ENCODE data around the gene CLTCL1. TPM values are rescaled to one million over a fixed set of nuclear protein-coding genes. Genes with fewer than 3 reads are reported as not detected.

CLTCL1 gene
- total and polyA plus RNA-seq, 10 donors, result 1.0 to 12.4 (median 6.1) TPM

DNA sequence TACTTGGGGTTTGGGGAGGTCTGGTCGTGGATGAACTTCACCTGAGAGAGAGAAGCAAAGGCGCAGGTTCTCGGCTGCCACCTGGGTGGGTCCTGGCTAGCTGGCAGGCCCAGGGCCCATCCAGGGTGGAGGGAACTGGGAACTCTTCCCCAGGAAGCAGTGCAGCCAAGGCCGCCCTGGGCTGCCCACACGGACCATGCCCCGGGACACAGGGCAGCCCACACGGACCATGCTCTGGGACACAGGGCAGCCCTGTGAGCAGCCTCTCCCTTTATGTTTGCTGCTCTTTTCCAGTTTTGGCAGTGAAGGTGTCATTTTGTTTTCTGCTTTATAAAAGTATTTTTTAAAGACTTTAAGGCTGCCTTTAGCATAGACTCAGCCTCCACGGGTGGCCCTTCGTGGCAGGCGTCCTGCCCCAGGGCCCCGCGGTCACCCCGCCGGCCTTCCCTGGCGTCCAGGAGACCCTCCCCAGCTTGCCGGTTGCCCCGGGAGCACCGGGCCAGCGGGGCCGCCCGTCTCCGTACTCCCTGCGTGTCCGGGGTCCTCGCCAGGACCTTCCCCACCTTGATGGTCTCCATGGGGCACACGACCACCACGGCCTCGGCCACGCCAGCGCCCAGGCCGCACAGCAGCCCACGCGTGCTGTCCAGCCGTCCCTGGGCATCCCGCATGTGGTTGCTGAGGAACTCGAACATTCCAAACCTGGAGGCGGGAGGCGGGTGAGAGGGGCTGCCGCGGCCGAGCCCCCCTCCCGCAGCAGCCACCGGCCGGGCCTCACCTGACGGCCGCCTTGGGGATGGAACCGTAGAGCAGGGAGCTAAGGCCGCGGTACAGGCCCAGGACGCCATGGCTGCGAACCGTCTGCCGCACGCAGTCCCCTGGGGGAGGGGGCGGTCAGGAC, 114.1 kb downstream of the CLTCL1 start:
- WGBS, 5 donors, result 37 to 74% (median 43%) methylated on average over 31 to 55 of the region's 55 CpGs
- DNase-seq, result peak; percentile 83
- intact Hi-C loops (cut with DNase I; ENCODE audit: low total_unique reads), result no loop called here
- H3K9me3 ChIP-seq, result no peaks in the 10 kb centered on the region
- peak overlapping the region; percentile 64 to 95 (median 85) for H3K27ac ChIP-seq
- H3K4me1 ChIP-seq, result peaks cover 42 to 72% (median 58%) of the 10 kb centered on the region in 6 donors
- peak in 1 of 3 donors; percentile 47 for TF ChIP-seq POLR2AphosphoS5 (IDR thresholded peaks at IDR 0.05)
- TF ChIP-seq, protein P1, sequence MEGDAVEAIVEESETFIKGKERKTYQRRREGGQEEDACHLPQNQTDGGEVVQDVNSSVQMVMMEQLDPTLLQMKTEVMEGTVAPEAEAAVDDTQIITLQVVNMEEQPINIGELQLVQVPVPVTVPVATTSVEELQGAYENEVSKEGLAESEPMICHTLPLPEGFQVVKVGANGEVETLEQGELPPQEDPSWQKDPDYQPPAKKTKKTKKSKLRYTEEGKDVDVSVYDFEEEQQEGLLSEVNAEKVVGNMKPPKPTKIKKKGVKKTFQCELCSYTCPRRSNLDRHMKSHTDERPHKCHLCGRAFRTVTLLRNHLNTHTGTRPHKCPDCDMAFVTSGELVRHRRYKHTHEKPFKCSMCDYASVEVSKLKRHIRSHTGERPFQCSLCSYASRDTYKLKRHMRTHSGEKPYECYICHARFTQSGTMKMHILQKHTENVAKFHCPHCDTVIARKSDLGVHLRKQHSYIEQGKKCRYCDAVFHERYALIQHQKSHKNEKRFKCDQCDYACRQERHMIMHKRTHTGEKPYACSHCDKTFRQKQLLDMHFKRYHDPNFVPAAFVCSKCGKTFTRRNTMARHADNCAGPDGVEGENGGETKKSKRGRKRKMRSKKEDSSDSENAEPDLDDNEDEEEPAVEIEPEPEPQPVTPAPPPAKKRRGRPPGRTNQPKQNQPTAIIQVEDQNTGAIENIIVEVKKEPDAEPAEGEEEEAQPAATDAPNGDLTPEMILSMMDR (IDR thresholded peaks at IDR 0.05 in 8 of 11, conservative IDR thresholded peaks at IDR 0.05 in 3 of 11), result no peak
- no peaks in the 10 kb centered on the region for H3K27me3 ChIP-seq (replicated peaks in 1 of 7)
- peaks cover 0 to 25% (median 0%) of the 10 kb centered on the region in 6 donors for H3K36me3 ChIP-seq
- H3K4me3 ChIP-seq, result peak overlapping the region; percentile 80 to 96 (median 86)

DNA sequence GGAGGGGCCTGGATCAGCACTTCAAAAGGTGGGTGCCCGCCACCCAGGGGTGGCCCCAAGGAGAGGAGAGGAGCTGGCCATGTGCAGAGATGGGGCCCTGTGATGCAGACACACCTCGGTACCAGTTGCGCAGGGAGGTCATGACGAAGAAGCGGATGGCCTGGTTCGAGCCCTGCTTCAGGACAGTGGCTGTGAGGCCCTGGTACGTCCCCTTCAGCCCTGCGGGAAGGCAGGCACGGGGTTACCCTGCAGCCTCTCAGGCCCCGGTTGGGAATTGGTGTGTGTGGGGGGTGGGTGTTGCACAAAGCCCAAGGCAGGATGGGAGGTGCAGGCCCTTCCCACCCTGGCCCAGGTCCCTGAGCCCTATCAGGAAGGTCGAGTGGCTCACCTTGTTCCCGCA, 114.8 kb downstream of the CLTCL1 start:
- H3K9me3 ChIP-seq, result no peaks in the 10 kb centered on the region
- peak overlapping the region in 3 of 8 donors; percentile 88 to 95 (median 89) for H3K27ac ChIP-seq
- peak overlapping the region in 2 of 8 donors; percentile 85 to 88 for H3K4me3 ChIP-seq
- no peaks in the 10 kb centered on the region for H3K27me3 ChIP-seq (replicated peaks in 1 of 7)
- no peak for DNase-seq
- 84 to 90% (median 86%) methylated on average over 12 of the region's 12 CpGs for WGBS, 5 donors
- intact Hi-C loops (cut with DNase I; ENCODE audit: low total_unique reads), result no loop called here
- peaks cover 45 to 79% (median 65%) of the 10 kb centered on the region in 6 donors for H3K4me1 ChIP-seq
- TF ChIP-seq, protein P1 (IDR thresholded peaks at IDR 0.05 in 8 of 11, conservative IDR thresholded peaks at IDR 0.05 in 3 of 11), result no peak
- TF ChIP-seq POLR2A (IDR thresholded peaks at IDR 0.05) (no peak), POLR2AphosphoS5 (IDR thresholded peaks at IDR 0.05) (no peak)
- H3K36me3 ChIP-seq, result peaks cover 0 to 24% (median 0%) of the 10 kb centered on the region in 6 donors

DNA sequence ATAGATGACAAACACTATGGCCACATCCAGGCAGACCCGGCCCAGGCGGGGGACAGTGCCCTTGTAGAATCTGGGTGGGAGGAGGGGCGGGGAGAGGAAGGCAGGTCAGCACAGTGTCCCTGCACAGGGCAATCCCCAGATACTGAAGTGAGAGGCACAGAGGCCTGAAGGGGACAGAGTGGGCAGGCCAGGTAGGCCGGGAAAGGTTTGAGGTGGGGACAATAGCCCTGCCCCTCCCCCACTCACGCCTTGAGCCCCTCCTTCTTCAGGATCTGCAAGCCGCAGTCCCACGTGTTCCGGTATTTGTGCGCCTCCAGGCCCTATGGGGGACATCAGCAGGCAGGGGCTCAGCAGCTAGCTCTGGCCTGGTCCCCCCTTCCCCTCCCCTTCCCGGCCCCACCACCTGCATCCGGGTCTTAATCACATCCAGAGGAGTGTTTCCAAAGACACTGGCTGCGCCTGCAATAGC, 115.3 kb downstream of the CLTCL1 start:
- Histone ChIP-seq H3K27ac (peak overlapping the region in 1 of 8 donors; percentile 95), H3K27me3 (replicated peaks in 1 of 7) (no peaks in the 10 kb centered on the region), H3K36me3 (peaks cover 0 to 24% (median 0%) of the 10 kb centered on the region in 6 donors), H3K4me3 (no peak overlapping the region), H3K4me1 (peaks cover 45 to 82% (median 66%) of the 10 kb centered on the region in 6 donors), H3K9me3 (no peaks in the 10 kb centered on the region)
- intact Hi-C loops (cut with DNase I; ENCODE audit: low total_unique reads), result no loop called here
- TF ChIP-seq POLR2AphosphoS5 (IDR thresholded peaks at IDR 0.05) (no peak), POLR2A (IDR thresholded peaks at IDR 0.05) (no peak)
- TF ChIP-seq, protein P1 (IDR thresholded peaks at IDR 0.05 in 8 of 11, conservative IDR thresholded peaks at IDR 0.05 in 3 of 11), result no peak
- no peak for DNase-seq
- WGBS, 5 donors, result 66 to 84% (median 82%) methylated on average over 7 to 12 of the region's 12 CpGs

DNA sequence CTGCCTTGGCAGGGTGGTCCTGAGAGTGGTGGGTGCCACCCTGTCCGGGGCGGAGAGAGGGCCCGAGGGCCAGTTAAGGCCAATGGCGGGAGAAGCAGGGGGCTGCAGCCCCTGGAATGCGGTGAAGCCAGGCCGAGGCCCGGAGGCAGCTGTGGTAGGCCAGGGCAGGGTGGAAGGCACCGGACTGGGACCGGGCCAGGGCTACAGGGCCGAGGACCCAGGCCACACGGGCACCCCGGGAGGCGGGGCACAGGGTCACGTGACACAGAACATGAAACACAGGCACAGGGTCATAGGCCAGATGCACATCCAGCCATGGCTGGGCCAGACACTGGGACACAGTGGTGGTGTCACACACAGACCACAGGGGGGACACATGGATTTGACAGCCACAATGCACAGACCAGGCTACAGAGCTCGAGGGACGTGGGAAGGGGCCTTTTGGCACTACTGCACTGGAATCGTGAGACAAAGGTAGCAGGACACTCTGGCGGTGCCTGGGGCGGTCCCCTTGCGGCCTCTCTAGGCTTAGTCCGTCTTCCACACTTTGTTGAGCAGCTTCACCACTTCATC, 115.8 kb downstream of the CLTCL1 start:
- Histone ChIP-seq H3K4me1 (peaks cover 48 to 87% (median 71%) of the 10 kb centered on the region in 6 donors), H3K36me3 (peaks cover 0 to 21% (median 0%) of the 10 kb centered on the region in 6 donors), H3K9me3 (no peaks in the 10 kb centered on the region), H3K4me3 (no peak overlapping the region), H3K27me3 (replicated peaks in 1 of 7) (peaks cover 0 to 3% (median 0%) of the 10 kb centered on the region in 7 donors), H3K27ac (peak overlapping the region in 1 of 8 donors; percentile 95)
- WGBS, 5 donors, result 81 to 95% (median 88%) methylated on average over 7 to 21 of the region's 21 CpGs
- no peak for DNase-seq
- intact Hi-C loops (cut with DNase I; ENCODE audit: low total_unique reads), result no loop called here
- no peak for TF ChIP-seq POLR2AphosphoS5 (IDR thresholded peaks at IDR 0.05)
- TF ChIP-seq, protein P1 (IDR thresholded peaks at IDR 0.05 in 8 of 11, conservative IDR thresholded peaks at IDR 0.05 in 3 of 11), result no peak
- no peak for TF ChIP-seq POLR2A (IDR thresholded peaks at IDR 0.05)
